Peyer's patch (tissue), 4 donors: ENCODE results near the gene PIEZO2. TPM values are rescaled to one million over a fixed set of nuclear protein-coding genes. Genes with fewer than 3 reads are reported as not detected.

Experiments
- DNase-seq, 3 donors: peaks; one replicate each; pipeline ENCODE4 v3.0.0-alpha.2; 2017 to 2019
- H3K27ac ChIP-seq, 4 donors: fragments of 200-600 bp; sonication (generic); one replicate each; pipeline ENCODE4 v1.5.1; 2016 to 2019
- H3K27me3 ChIP-seq, 2 donors: fragments of 200-600 bp; sonication (generic); one replicate each; pipeline ENCODE4 v1.5.1; 2019
- H3K36me3 ChIP-seq, 3 donors: fragments of 200-600 bp; sonication (generic); one replicate each; pipeline ENCODE4 v1.5.1; 2016 to 2019
- H3K4me1 ChIP-seq, 4 donors: fragments of 200-600 bp; sonication (generic); one replicate each; pipeline ENCODE4 v1.5.1; 2016 to 2019
- H3K4me3 ChIP-seq, 4 donors: fragments of 200-600 bp; sonication (generic); 1 replicate in 3 of 4; 2 replicates in 1 of 4; pipeline ENCODE4 v1.5.1; 2016 to 2019; ENCODE audit warnings: mild to moderate bottlenecking in 1 of 4
- H3K9me3 ChIP-seq, 4 donors: fragments of 200-600 bp; sonication (generic); one replicate each; pipeline ENCODE4 v1.5.1; 2016 to 2019; ENCODE audit warnings: mild to moderate bottlenecking in 1 of 4
- CTCF ChIP-seq, 6 experiments: fragments of 450-650 bp in 4 of 6; fragments of 200-600 bp in 2 of 6; sonication (generic) in 1 of 6; IDR thresholded peaks; one replicate each; pipeline ENCODE4 v1.5.1; 2017 to 2019; ENCODE audit warnings: antibody characterized with exemption in 6 of 6, mild to moderate bottlenecking in 3 of 6, moderate library complexity in 1 of 6
- POLR2A ChIP-seq, 2 donors: fragments of 450-650 bp; IDR thresholded peaks; one replicate each; pipeline ENCODE4 v1.5.1; 2017; ENCODE audit warnings: antibody characterized with exemption in 2 of 2, mild to moderate bottlenecking in 2 of 2, moderate library complexity in 2 of 2
- total RNA-seq, 4 donors: library from RNA; depleted of rRNA; stranded (reverse); fragments of >200 nt; gene quantifications; one replicate each; pipeline ENCODE4 v1.1.0, GENCODE V29; 2016

Gene PIEZO2
- total RNA-seq, 4 donors from 2014 or later, result 0.85 to 5.8 (median 4.5) TPM

GRCh38 chr18:10784596-10785202 is 364.7 kb downstream of the PIEZO2 start:
- Histone ChIP-seq H3K27ac (no peak overlapping the region), H3K4me3 (no peak overlapping the region), H3K27me3 (no peaks in the 10 kb centered on the region), H3K4me1 (no peaks in the 10 kb centered on the region), H3K9me3 (no peaks in the 10 kb centered on the region), H3K36me3 (no peaks in the 10 kb centered on the region)
- no peak for DNase-seq
- TF ChIP-seq POLR2A (IDR thresholded peaks at IDR 0.05) (no peak), CTCF (IDR thresholded peaks at IDR 0.05) (no peak)

- Histone ChIP-seq H3K4me1 (no peaks in the 10 kb centered on the region), H3K36me3 (no peaks in the 10 kb centered on the region), H3K27me3 (no peaks in the 10 kb centered on the region), H3K9me3 (no peaks in the 10 kb centered on the region), H3K27ac (no peak overlapping the region), H3K4me3 (no peak overlapping the region)
- TF ChIP-seq CTCF (IDR thresholded peaks at IDR 0.05) (no peak), POLR2A (IDR thresholded peaks at IDR 0.05) (no peak)
- no peak for DNase-seq
Observed at GRCh38 chr18:10783941-10784340, 365.4 kb downstream of the PIEZO2 start.

GRCh38 chr18:10776493-10776892 is 372.9 kb downstream of the PIEZO2 start:
- Histone ChIP-seq H3K4me3 (no peak overlapping the region), H3K9me3 (no peaks in the 10 kb centered on the region), H3K4me1 (no peaks in the 10 kb centered on the region), H3K27me3 (no peaks in the 10 kb centered on the region), H3K36me3 (no peaks in the 10 kb centered on the region), H3K27ac (no peak overlapping the region)
- DNase-seq, result no peak
- no peak for TF ChIP-seq POLR2A (IDR thresholded peaks at IDR 0.05)
- TF ChIP-seq CTCF (IDR thresholded peaks at IDR 0.05), result no peak

GRCh38 chr18:10775026-10775425 is 374.3 kb downstream of the PIEZO2 start:
- no peaks in the 10 kb centered on the region for H3K4me1 ChIP-seq
- no peak overlapping the region for H3K4me3 ChIP-seq
- H3K27me3 ChIP-seq, result no peaks in the 10 kb centered on the region
- no peak for TF ChIP-seq POLR2A (IDR thresholded peaks at IDR 0.05)
- TF ChIP-seq CTCF (IDR thresholded peaks at IDR 0.05), result no peak
- H3K27ac ChIP-seq, result no peak overlapping the region
- H3K36me3 ChIP-seq, result no peaks in the 10 kb centered on the region
- H3K9me3 ChIP-seq, result no peaks in the 10 kb centered on the region
- DNase-seq, result no peak

- no peaks in the 10 kb centered on the region for H3K36me3 ChIP-seq
- no peak overlapping the region for H3K27ac ChIP-seq
- TF ChIP-seq CTCF (IDR thresholded peaks at IDR 0.05), result no peak
- no peak for TF ChIP-seq POLR2A (IDR thresholded peaks at IDR 0.05)
- no peaks in the 10 kb centered on the region for H3K4me1 ChIP-seq
- no peaks in the 10 kb centered on the region for H3K9me3 ChIP-seq
- no peaks in the 10 kb centered on the region for H3K27me3 ChIP-seq
- DNase-seq, result no peak
- H3K4me3 ChIP-seq, result no peak overlapping the region
Observed at GRCh38 chr18:10771053-10771709, 378.2 kb downstream of the PIEZO2 start.
